ENCODE data around the gene RAET1E.
"Not testable (repeated sequence)": the region's sequence is repeated elsewhere in the genome, so short reads cannot be mapped to it uniquely, and the experiment has no call there.

The RAET1E gene

DNA sequence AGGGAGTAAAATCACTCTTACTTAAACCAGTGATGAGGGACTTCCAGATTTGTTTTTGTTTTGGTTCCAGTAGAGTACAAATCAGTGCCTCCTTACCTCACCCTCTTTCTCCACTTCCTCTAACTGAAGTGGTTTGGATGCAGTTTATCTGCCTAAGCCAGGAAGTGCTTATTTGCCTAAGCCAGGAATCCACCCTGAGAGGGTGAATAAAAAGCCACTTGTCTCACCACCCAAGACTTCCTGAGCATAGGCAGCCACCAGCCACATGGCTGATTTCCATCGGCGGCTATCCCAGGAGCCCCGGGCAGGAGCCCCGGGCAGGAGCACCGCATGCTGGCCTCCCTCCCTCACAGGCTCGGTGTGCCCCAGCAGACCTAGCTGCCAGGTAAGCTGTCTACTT, 45.7 kb downstream of the RAET1E start:
- no peak overlapping the region for H3K4me3 ChIP-seq (replicated peaks; ENCODE audit: low read depth, low read length)
- peak; percentile 84 for DNase-seq (ENCODE audit: low read depth)
- TF ChIP-seq, protein P1, sequence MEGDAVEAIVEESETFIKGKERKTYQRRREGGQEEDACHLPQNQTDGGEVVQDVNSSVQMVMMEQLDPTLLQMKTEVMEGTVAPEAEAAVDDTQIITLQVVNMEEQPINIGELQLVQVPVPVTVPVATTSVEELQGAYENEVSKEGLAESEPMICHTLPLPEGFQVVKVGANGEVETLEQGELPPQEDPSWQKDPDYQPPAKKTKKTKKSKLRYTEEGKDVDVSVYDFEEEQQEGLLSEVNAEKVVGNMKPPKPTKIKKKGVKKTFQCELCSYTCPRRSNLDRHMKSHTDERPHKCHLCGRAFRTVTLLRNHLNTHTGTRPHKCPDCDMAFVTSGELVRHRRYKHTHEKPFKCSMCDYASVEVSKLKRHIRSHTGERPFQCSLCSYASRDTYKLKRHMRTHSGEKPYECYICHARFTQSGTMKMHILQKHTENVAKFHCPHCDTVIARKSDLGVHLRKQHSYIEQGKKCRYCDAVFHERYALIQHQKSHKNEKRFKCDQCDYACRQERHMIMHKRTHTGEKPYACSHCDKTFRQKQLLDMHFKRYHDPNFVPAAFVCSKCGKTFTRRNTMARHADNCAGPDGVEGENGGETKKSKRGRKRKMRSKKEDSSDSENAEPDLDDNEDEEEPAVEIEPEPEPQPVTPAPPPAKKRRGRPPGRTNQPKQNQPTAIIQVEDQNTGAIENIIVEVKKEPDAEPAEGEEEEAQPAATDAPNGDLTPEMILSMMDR (IDR thresholded peaks at IDR 0.05; ENCODE audit: low read length, missing control alignments) = no peak

GRCh38 chr6:149851461-149852110, 46.3 kb downstream of the RAET1E start:
- H3K4me3 ChIP-seq (replicated peaks; ENCODE audit: low read depth, low read length) = no peak overlapping the region
- peak; percentile 47 for DNase-seq (ENCODE audit: low read depth)
- TF ChIP-seq, protein P1 (IDR thresholded peaks at IDR 0.05; ENCODE audit: low read length, missing control alignments) = no peak

- DNase-seq (ENCODE audit: low read depth); H3K4me3 ChIP-seq (replicated peaks; ENCODE audit: low read depth, low read length): not testable (repeated sequence)
Observed at GRCh38 chr6:149848343-149848742, 49.6 kb downstream of the RAET1E start.

Measured in fibroblast of pulmonary artery (primary cell).